HG02973 (cell line): Measurements from ENCODE around the gene PHF21B.

ENCODE experiments used
- ATAC-seq: cut with Tn5 transposase; IDR thresholded peaks from one replicate; pipeline ENCODE4 v1.9.1; 2021; ENCODE audit warnings: moderate library complexity; ENCODE audit not compliant: unreplicated experiment

The PHF21B gene

DNA sequence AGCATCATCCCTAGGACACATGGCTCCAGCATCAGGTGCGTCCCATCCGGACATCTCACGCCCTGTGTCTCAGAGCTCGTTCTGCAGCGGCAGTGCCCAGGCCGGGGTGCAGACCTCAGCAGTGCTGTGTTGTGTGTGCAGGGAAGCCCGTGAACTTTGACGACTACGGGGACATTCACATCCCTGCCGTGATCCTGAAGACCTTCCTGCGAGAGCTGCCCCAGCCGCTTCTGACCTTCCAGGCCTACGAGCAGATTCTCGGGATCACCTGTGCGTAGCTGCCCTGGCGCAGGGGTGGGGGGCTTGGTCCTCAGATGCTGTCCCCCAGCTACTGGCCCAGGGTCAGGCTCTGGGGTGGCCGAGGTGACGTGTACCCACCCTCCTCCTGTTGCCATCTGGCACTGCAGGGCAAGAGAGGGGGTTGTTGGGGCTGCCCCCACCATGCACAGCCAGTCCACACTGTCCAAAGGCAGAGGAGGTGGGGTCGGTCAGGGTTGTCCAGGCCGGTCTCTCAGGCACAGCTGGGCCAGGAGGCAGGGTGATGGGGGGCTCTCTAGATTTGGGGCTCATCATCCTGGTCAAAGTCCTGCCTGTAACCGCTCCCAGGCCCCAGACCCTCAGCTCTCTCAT, 160.9 kb downstream of the PHF21B start:
- no peak for ATAC-seq

DNA sequence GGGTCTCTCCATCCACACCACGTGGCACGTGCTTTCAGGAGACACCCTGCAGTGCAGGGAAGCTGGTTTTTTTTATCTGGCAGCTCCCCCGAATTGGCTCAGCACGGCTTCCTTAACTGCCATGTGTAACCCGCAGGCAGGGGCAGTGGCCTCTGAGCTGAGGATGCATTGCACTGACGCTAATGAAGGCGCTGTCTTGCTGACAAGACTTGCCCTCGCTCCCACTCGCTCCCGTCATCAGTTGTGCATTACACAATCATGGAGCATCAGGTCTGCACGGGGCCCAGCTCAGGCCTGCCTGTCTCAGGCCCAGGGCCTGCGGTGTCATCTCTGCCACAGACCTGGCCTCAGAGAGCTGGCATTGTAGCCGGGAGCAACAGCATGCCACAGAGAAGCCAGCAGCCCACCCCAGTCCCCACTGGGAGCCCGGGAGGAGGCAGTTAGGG, 161.5 kb downstream of the PHF21B start:
- ATAC-seq: no peak

DNA sequence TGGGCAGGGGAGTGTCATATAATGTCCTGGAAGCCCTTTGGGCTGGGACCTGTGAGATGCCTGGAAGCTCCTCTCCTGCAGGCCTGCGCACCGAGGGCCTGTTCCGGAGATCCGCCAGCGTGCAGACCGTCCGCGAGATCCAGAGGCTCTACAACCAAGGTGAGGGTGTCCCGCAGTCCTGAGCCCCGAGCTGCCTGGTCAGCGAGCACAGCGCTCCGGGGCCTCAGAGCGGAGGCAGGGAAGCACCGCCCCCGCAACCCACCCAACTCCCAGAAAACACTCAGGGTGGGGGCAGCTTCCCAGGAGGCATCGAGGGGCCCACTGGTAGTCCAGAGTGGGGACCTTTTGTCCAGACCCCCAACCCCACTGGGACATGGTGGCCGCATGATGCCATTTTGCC, 161.9 kb downstream of the PHF21B start:
- ATAC-seq: no peak

DNA sequence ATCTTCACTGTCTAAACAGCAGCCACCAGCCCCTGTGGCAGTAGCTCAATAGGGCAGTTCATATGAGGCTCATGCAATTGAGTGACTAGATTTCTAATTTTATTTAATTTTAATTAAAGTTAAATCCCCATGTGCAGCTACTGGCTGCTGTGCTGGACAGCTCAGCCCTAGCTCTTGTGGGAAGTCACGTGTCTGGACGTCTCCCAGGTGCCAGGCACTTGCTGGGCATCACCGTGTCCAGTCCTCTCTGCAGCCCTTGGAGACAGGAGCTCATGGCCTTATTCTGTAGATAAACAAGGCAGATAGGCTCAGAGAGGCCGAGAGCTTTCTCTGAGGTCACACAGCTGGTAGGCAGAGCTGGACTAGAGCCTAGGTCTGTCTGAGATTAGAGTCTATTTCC, 162.4 kb downstream of the PHF21B start:
- ATAC-seq: no peak

DNA sequence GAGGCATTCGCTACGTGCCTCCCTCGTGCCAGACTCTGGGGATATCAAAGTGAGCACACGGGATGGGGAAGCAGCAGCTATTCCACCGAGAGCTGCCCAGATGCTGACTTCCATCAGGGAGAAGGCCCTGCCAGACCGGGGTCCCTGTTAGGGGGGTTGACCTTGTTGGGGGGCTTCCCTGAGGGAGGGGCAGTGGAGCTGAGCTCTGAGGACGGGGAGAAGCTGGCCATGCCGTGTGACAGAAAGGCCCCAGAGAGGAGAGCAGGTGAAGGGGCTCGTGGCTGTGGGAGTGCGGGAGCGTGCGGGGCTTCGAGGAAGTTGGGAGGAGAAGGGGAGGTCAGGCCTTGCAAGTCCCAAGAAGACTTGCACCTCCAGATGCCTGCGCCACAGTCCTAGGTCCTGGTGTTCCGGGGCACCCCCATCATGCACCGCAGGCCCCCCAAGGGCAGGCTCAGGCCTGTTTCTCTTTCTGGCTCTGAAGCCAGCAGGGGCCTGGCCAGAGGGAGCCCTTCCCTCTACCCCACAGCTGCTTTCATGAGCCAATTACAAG, 163.0 kb downstream of the PHF21B start:
- ATAC-seq: no peak

DNA sequence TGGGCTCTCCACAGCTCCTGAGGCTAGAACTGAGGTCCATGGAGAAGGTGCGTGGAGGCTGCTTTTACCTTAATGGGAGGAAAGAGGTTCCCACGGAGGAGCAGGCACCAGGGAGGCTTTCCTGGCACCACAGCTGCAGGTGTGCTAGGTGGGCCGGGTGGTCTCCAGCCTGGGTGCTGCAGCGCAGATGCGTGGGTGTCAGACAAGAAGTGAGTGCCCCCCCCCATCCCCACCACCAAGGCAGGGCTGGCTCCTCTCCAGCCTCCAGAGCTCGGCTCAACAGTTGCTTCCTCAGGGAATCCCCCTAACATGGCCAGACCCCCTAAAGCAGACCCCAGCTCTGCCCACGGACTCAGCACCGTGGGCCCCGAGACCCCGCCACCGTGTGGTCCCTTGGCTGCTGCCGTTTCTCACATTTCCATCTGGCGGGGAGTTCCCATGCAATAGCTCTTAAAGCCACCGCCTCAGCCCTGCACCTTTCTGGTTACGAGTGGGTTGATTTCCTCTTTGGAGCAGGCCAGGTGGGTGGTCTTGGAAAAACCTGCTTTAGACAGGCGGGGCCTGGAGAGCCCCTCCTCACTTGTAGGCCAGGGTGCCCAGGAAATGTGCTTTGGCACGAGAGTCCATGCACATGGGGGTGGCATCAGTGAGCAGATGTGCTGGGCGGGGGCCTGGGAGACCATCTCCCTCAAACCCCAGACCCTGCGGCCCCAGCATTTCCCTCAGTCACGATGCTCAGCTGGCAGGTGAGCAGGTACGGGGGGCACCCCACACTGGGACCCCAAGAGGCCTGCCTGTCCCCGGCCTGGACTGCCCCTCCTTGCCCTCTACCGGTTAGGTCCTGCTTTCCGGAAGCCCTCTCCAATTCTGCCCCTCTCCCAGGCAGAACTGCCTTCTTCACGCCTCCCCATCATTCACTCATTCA, 163.7 kb downstream of the PHF21B start:
- ATAC-seq: no peak

DNA sequence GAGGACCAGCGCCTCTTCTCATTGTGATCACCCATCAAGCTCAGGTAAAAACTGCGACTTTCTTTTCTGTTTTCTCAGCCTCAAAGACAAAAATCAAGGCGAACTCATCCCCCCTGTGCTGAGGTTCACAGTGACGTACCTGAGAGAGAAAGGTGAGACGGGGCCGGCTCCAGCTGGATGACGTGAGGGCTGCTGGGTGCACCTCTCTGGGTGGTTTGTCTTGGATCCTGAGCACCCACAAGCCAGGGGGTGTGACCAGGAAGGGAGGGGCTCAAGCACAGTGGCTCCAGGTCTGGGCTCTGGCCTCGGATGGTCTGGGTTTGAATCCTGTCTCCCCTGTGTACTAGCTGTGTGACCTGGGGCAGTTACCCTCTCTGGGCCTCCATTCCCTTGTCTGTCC, 164.6 kb downstream of the PHF21B start:
- ATAC-seq: no peak

DNA sequence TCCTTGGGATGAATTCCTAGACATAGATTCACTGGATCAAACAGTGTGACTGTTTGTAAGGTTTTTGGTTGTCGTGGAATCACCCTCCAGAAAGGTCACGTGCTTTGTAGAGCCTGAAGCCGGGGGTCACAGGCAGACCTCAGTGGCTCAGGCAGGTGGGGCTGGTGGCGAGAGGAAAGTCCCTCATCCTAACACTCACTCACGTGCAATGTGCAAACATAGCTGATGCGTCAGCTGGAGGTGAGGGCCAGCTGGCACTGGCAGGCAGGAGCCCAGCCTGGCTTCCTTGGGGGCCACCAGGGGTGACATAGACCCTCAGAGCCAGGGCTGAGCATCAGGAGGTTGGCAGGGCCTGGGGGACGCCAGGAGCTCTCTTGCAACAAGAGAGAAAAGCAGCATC, 167.4 kb downstream of the PHF21B start:
- ATAC-seq: no peak

DNA sequence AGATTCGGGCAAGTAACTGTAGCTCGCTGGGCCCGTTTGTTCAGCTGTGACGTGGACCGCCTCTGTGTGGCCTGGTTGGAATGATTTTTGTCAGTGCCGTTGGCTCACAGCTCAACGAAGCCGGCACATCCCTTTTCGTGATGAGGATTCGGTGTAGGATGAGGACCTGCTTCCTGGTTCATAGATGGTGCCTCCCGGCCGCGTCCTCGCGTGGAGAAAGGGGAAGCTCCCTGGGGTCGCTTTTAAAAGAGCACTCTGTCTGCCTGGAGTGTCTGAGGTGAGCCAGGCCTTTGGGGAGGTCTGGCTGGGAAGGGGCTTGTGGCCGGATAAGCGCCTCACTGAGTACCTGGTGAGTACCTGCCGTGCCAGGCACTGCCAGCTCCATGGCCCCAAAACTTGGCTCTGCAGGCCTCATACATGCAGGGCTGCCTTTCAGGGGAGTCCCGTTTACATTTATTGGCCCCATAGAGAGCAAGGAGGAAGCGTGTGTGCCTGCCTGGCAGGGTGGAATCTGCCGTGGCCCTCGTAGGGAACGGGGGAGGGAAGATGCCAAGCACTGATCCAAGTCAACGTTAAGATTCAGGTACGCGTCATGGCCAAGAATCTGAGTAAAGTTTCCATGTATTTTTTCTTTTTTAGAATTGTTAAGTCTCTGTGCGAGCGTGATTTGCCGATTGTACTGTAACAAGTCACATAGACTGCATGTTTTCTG, 169.0 kb downstream of the PHF21B start:
- ATAC-seq: no peak

DNA sequence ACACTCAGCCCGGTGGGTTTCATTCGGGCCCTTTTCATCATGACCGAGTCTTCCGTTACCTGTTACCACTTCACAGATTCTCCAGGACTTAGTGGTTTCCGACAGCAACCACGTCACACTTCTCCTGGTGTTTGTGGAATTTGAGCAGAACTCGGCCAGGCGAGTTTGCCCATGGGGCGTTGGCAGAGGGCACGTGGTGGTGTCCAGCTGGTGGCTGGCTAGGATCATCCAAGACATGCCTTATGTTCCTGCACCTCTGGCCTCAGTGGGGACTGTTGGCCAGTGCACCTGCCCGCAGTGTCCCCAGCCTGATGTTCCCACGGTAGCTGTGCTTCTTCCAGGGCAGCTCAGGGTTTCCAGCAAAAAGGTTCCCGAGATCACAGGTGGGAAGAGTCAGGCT, 170.1 kb downstream of the PHF21B start:
- ATAC-seq: no peak

DNA sequence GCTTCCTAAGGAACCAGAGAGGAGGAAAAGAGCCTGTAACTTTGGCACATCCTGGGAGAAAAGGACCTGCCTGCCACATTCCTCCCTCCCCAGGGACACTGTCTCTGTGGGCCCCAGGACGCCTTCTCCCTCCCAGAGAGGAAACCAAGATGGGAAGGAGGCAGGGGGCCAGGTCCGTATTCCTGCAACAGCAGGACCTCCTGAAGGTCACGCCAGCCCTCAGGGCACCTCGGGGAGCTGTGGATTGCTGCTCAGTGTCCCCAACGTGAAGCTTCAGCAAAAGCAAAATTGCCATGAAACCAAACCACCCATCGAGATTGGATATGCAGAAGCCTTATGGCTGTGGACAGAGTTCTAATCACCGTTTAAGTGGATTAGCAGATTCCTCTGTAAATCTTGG, 170.7 kb downstream of the PHF21B start:
- no peak for ATAC-seq

DNA sequence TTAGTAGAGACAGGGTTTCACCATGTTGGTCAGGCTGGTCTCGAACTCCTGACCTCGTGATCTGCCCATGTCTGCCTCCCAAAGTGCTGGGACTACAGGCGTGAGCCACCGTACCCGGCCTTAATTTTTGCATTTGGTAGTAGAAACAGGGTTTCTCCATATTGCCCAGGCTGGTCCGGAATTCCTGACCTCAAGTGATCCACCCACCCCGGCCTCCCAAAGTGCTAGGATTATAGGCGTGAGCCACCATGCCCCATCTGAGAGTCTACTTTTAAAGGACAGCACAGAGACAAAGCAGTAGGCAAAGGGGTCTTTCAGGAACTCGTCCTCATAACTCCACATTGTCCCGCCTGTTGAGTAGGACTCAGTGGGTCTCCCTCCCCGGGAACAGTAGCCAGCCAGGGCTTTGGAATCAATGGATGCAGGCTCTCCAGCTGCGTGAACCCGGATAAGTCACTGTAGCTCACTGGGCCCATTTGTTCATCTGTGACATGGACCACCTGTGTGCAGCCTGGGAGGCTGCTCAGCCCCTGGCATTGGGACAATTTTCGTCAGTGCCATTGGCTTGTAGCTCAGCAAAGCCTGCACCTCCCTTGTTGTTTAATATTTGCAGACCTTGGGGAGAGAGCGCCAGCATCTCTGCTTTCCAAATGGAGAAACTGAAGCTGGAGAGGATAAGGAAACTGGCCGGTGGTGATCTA, 171.3 kb downstream of the PHF21B start:
- ATAC-seq: no peak

DNA sequence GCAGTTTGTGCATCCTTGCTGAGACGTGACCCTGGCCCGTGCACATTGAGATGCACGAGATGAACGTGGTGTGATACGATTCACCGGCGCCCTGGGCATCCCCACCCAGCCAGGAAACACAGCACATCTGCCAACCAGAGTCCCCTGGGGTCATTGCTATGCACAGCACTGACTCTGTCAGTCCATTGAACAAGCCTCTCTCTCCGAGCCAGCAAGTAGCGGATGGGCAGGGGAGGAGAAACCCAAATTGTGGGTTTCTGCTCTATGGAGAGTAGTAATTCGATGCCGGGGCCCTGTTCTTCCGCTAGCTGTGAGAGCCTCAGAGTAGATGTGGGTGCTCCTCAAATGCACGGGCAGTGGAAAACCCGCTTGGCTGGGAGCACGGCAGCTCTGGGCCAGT, 172.3 kb downstream of the PHF21B start:
- no peak for ATAC-seq

DNA sequence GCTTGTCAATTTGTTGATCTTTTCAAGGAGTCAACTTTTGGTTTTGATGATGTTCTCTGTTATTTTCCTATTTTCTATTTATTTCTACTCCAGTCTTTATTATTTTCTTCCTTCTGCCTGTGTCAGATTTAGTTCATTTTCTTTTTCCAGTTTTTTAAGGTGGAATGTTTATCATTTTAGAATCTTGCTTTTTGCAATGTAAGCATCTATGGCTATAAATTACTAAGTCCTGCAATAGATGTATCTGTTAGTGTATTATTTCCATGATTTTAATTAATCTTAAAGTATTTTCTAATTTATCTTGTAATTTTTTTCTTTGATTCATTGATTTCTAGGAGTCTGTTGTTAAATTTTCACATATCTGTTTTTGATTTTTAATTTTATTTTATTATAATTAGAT, 175.7 kb downstream of the PHF21B start:
- ATAC-seq: no peak

DNA sequence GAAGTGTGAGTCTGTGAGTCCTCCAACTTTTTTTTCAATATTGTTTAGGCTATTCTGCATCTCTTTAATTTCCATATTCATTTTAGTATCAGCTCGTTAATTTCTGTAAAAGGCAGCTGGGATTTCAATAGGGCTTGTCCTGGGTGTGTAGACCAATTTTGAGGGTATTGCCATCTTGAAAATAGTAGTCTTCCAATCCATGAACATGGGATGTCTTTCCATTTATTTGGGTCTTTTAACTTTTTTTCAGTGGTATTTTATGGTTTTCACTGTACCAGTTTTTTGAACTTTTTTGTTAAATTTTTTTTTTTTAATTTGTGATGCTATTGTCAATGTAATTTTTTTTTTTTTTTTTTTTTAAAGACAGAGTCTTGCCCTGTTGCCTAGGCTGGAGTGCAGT, 177.9 kb downstream of the PHF21B start:
- no peak for ATAC-seq
